CD4-positive, alpha-beta T cell (primary cell): ENCODE measurements around the gene RIPOR3. TPM values are rescaled to one million over a fixed set of nuclear protein-coding genes. Genes with fewer than 3 reads are reported as not detected.

Experiments used
- ATAC-seq: fragments of 200-7000 bp; cut with Tn5 transposase; one replicate; pipeline ENCODE4 v1.10.0; 2022; ENCODE audit warnings: mild to moderate bottlenecking; ENCODE audit not compliant: poor library complexity
- CTCF ChIA-PET: fragments of 350-600 bp; sonication (Branson Sonifier 250); formaldehyde crosslinking; loops from one replicate; lab custom pipeline; 2021; ENCODE audit warnings: antibody characterized with exemption, inconsistent platforms; lab: Charles Lee
- POLR2A ChIA-PET: fragments of 350-600 bp; sonication (Branson Sonifier 250); formaldehyde crosslinking; loops from one replicate; lab custom pipeline; 2021; ENCODE audit warnings: antibody characterized with exemption, inconsistent platforms; lab: Charles Lee
- DNase-seq, 14 experiments: peaks; one replicate each; pipeline ENCODE4 v3.0.0-alpha.2; 2013 to 2020; ENCODE audit warnings: mixed read lengths in 2 of 14
- H3K27ac ChIP-seq, 2 donors: one replicate each; pipeline versions ENCODE4 v1.5.1 to v1.7.0; 2013; ENCODE audit warnings: low read length in 2 of 2, low read depth in 1 of 2, mild to moderate bottlenecking in 1 of 2
- H3K27me3 ChIP-seq, 2 experiments: 1 replicate in 1 of 2; 2 replicates in 1 of 2; pipeline versions ENCODE4 v1.6.1 to v1.7.0; 2013; ENCODE audit warnings: low read length in 2 of 2, control low read depth in 1 of 2, mild to moderate bottlenecking in 1 of 2, moderate library complexity in 1 of 2; ENCODE audit not compliant: insufficient read depth in 2 of 2, control insufficient read depth in 1 of 2
- H3K36me3 ChIP-seq: one replicate; pipeline ENCODE4 v1.6.1; 2013; ENCODE audit warnings: low read length, control low read depth; ENCODE audit not compliant: insufficient read depth
- H3K4me1 ChIP-seq: one replicate; pipeline ENCODE4 v1.6.1; 2013; ENCODE audit warnings: low read length, control low read depth; ENCODE audit not compliant: insufficient read depth
- H3K4me3 ChIP-seq: one replicate; pipeline ENCODE4 v1.5.1; 2013; ENCODE audit warnings: mild to moderate bottlenecking, low read length, moderate library complexity
- H3K9me3 ChIP-seq, 2 experiments: 1 replicate in 1 of 2; 2 replicates in 1 of 2; pipeline versions ENCODE4 v1.6.1 to v1.7.0; 2013; ENCODE audit warnings: low read length in 2 of 2, mild to moderate bottlenecking in 2 of 2, control low read depth in 1 of 2, moderate library complexity in 1 of 2; ENCODE audit not compliant: control insufficient read depth in 1 of 2, insufficient read depth in 1 of 2
- H3K27ac Mint-ChIP-seq: one replicate; pipeline ENCODE4 v1.8.0; 2020; ENCODE audit warnings: mixed read lengths
- H3K27me3 Mint-ChIP-seq: one replicate; pipeline ENCODE4 v1.8.0; 2021; ENCODE audit warnings: mixed read lengths
- H3K36me3 Mint-ChIP-seq: one replicate; pipeline ENCODE4 v1.8.0; 2021; ENCODE audit warnings: low read depth, mixed read lengths
- H3K4me1 Mint-ChIP-seq: one replicate; pipeline ENCODE4 v1.8.0; 2021; ENCODE audit warnings: low read depth, mixed read lengths
- H3K4me3 Mint-ChIP-seq: one replicate; pipeline ENCODE4 v1.8.0; 2020; ENCODE audit warnings: mild to moderate bottlenecking, mixed read lengths
- H3K9me3 Mint-ChIP-seq: one replicate; pipeline ENCODE4 v1.8.0; 2020; ENCODE audit warnings: mixed read lengths
- intact Hi-C, 2 experiments: fragments of 100-400 bp; cut with DNase I in 1 of 2; cut with micrococcal nuclease in 1 of 2; formaldehyde crosslinking; loops; one replicate each; pipeline versions ENCODE4 v1.15.1 to v1.9.0; 2023 to 2025; cut with DNase I, micrococcal nuclease
- total RNA-seq, 174 experiments: library from RNA in 2 of 174; stranded (reverse) in 2 of 174; gene quantifications; one replicate each; pipeline ENCODE4 v1.2.3 and lab custom pipeline; 2021 to 2026
- TF ChIP-seq, protein P1 (sequence below): fragments of 200-600 bp; IDR thresholded peaks from one replicate; pipeline ENCODE4 v1.8.0; 2022; ENCODE audit warnings: antibody characterized with exemption, mild to moderate bottlenecking

The RIPOR3 gene
- total RNA-seq, 2 experiments from 2014 or later: not detected

DNA sequence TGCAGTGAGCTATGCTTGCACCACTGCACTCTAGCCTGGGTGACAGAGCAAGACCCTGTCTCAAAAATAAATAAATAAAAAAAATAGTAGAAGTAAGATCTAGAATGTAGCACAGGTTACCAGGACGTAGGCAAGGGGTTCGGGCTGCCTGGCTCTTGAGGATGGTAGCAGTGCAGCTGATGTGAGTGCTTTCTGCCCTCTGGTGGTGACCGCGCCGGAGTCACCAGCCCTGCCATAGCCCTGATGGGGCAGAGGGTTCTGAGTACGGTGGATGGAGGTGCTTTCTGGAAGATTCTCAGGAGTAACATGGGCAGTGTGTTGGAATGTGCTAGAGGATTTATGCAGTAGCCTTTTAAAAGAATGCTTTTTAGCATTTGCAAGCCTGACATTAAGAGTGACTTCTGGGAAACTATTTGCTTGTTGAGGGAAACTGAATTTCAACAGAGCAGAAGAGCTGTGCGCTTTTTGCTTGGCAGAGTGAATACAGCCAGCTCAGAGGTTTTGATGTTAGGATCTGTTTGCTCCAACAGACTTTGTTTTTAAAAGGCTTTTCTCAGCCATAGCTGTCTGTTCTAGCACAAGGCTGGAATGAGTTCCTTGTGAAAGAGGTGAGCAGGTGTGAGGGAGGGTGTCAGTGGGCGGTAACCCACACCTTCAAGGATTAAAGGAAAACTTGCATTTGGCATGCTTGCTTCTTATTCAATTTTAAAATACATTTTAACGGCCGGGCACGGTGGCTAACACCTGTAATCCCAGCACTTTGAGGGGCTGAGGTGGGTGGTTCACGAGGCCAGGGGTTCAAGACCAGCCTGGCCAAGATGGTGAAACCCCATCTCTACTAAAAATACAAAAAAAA, 115.2 kb downstream of the RIPOR3 start:
- Mint-ChIP-seq H3K27me3 (no peaks in the 10 kb centered on the region), H3K27ac (peak overlapping the region; percentile 47), H3K9me3 (no peaks in the 10 kb centered on the region), H3K36me3 (peaks cover 88% of the 10 kb centered on the region), H3K4me1 (peaks cover 41% of the 10 kb centered on the region), H3K4me3 (no peak overlapping the region)
- TF ChIP-seq, protein P1, sequence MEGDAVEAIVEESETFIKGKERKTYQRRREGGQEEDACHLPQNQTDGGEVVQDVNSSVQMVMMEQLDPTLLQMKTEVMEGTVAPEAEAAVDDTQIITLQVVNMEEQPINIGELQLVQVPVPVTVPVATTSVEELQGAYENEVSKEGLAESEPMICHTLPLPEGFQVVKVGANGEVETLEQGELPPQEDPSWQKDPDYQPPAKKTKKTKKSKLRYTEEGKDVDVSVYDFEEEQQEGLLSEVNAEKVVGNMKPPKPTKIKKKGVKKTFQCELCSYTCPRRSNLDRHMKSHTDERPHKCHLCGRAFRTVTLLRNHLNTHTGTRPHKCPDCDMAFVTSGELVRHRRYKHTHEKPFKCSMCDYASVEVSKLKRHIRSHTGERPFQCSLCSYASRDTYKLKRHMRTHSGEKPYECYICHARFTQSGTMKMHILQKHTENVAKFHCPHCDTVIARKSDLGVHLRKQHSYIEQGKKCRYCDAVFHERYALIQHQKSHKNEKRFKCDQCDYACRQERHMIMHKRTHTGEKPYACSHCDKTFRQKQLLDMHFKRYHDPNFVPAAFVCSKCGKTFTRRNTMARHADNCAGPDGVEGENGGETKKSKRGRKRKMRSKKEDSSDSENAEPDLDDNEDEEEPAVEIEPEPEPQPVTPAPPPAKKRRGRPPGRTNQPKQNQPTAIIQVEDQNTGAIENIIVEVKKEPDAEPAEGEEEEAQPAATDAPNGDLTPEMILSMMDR: peak; percentile 68
- Histone ChIP-seq H3K27me3 (no peaks in the 10 kb centered on the region), H3K27ac (no peak overlapping the region), H3K36me3 (peaks cover 86% of the 10 kb centered on the region), H3K4me3 (no peak overlapping the region), H3K4me1 (peaks cover 7% of the 10 kb centered on the region), H3K9me3 (no peaks in the 10 kb centered on the region)
- POLR2A ChIA-PET: interaction anchor here (1.1 kb wide), 1 partner anchor 63 kb away, joined by 4 read pairs; no protein-coding TSS in a partner anchor
- ATAC-seq (peak; percentile 86), DNase-seq (peak; percentile 46 to 79 (median 62))
- CTCF ChIA-PET: interaction anchor here (0.8 to 2.2 kb wide), 12 partner anchors 12 to 387 kb away, joined by 3 to 8 read pairs (median 5); partner anchors contain the start of gene PTPN1
- intact Hi-C loops: loop anchor here (1.0 to 2.0 kb wide), 3 partner anchors 71 to 389 kb away; no protein-coding TSS in a partner anchor

DNA sequence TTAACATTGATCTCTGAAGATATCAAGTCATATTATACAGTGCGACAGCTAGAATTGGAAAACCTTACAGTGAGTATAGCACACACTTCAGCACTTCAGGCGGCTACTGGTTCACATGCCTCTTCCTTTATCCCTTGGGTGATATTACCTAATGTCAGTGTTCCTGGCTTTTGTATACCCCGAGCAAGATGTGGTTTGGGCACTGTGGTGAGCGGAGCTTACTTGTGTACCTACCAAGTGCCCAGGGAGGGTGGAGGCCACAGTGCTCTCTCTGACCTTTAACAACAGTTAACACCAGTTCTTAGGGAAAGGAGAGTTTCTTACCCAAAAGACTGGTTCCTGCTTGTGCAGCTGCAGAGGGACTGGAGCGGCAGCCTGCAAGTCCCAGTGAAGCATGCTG, 116.8 kb downstream of the RIPOR3 start:
- H3K27me3 ChIP-seq: no peaks in the 10 kb centered on the region
- no peak overlapping the region for H3K4me3 Mint-ChIP-seq
- H3K36me3 ChIP-seq: peaks cover 71% of the 10 kb centered on the region
- no peaks in the 10 kb centered on the region for H3K9me3 ChIP-seq
- intact Hi-C loops: loop anchor here (2.0 to 5.0 kb wide), 2 partner anchors 62 to 70 kb away; partner anchors contain the start of gene PTPN1 (in 1 of the 2)
- ATAC-seq: no peak
- peak overlapping the region; percentile 20 for H3K27ac Mint-ChIP-seq
- H3K27ac ChIP-seq: no peak overlapping the region
- peaks cover 84% of the 10 kb centered on the region for H3K36me3 Mint-ChIP-seq
- no peak overlapping the region for H3K4me3 ChIP-seq
- H3K4me1 ChIP-seq: peaks cover 21% of the 10 kb centered on the region
- CTCF ChIA-PET: interaction anchor here (0.6 to 2.2 kb wide), 7 partner anchors 13 to 1021 kb away, joined by 3 to 8 read pairs (median 6); partner anchors contain the start of gene PTPN1
- no peak for DNase-seq
- POLR2A ChIA-PET: no interaction called here
- peaks cover 56% of the 10 kb centered on the region for H3K4me1 Mint-ChIP-seq
- no peaks in the 10 kb centered on the region for H3K27me3 Mint-ChIP-seq
- TF ChIP-seq, protein P1: no peak
- H3K9me3 Mint-ChIP-seq: no peaks in the 10 kb centered on the region

DNA sequence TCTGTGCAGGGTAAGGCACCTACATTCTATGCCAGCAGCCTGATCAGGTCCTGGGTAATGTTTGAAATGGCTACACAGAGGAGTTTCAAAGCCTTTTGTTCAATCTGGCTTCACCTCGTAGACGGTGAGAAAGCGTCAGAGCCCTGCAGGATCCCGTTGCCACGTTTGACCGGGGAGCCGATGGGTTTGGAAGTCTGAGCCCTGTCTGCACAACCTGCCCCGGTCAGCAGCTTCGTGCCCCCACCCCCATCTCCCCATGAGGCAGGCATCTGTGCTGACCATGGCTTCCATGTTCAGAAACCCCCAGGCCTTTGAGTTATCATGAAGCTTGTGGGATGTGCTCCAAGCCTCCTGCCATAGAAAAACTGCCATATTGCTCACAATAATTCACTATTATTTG, 117.2 kb downstream of the RIPOR3 start:
- peaks cover 61% of the 10 kb centered on the region for H3K4me1 Mint-ChIP-seq
- CTCF ChIA-PET: interaction anchor here (0.6 to 2.2 kb wide), 3 partner anchors 14 to 1022 kb away, joined by 3 to 7 read pairs (median 3); no protein-coding TSS in a partner anchor

More for the DNA sequence above, 117.2 kb downstream of the RIPOR3 start:
- Mint-ChIP-seq H3K9me3 (no peaks in the 10 kb centered on the region), H3K27ac (peak overlapping the region; percentile 72), H3K4me3 (no peak overlapping the region), H3K36me3 (peaks cover 84% of the 10 kb centered on the region), H3K27me3 (no peaks in the 10 kb centered on the region)
- no peak overlapping the region for H3K4me3 ChIP-seq
- H3K9me3 ChIP-seq: no peaks in the 10 kb centered on the region
- H3K4me1 ChIP-seq: peaks cover 26% of the 10 kb centered on the region
- H3K27me3 ChIP-seq: no peaks in the 10 kb centered on the region
- POLR2A ChIA-PET: no interaction called here
- TF ChIP-seq, protein P1: no peak
- no peak for DNase-seq
- H3K27ac ChIP-seq: no peak overlapping the region
- no peak for ATAC-seq
- H3K36me3 ChIP-seq: peaks cover 70% of the 10 kb centered on the region
- intact Hi-C loops: loop anchor here (2.0 to 5.0 kb wide), 2 partner anchors 62 to 69 kb away; partner anchors contain the start of gene PTPN1 (in 1 of the 2)
